ENCODE data around the gene ADARB2.

ADARB2 gene

GRCh38 chr10:1666147-1666546 lies 71.2 kb downstream of the ADARB2 start:
- H3K27ac ChIP-seq = no peak overlapping the region
- no peak overlapping the region for H3K4me3 ChIP-seq

- Histone ChIP-seq H3K4me3 (no peak overlapping the region), H3K27ac (no peak overlapping the region)
Measured at GRCh38 chr10:1665681-1666080, 71.6 kb downstream of the ADARB2 start.

- H3K27ac ChIP-seq = no peak overlapping the region
- H3K4me3 ChIP-seq = no peak overlapping the region
Measured at GRCh38 chr10:1665021-1665661, 72.2 kb downstream of the ADARB2 start.

- Histone ChIP-seq H3K27ac (no peak overlapping the region), H3K4me3 (no peak overlapping the region)
Measured at GRCh38 chr10:1664333-1664964, 72.9 kb downstream of the ADARB2 start.

DNA sequence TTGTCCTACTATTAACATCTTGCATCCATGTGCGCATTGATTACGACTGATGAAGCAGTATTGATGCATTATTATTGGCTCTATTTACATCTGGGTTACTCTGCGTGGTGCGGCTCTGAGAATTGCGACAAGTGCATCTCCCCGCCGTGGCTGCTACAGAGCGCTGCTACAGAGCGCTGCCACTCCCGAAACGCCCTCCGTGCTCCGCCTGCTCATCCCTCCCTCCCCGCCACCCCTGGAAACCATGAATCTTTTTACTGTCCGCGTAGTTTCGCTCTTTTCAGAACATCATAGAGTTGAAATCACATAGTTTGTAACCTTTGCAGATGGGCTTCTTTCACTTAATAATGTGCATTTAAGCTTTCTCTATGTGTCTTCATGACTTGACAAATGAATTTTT lies 74.1 kb downstream of the ADARB2 start:
- Histone ChIP-seq H3K27ac (no peak overlapping the region), H3K4me3 (no peak overlapping the region)

- no peak overlapping the region for H3K4me3 ChIP-seq
- H3K27ac ChIP-seq = no peak overlapping the region
Measured at GRCh38 chr10:1662438-1663025, 74.8 kb downstream of the ADARB2 start.

DNA sequence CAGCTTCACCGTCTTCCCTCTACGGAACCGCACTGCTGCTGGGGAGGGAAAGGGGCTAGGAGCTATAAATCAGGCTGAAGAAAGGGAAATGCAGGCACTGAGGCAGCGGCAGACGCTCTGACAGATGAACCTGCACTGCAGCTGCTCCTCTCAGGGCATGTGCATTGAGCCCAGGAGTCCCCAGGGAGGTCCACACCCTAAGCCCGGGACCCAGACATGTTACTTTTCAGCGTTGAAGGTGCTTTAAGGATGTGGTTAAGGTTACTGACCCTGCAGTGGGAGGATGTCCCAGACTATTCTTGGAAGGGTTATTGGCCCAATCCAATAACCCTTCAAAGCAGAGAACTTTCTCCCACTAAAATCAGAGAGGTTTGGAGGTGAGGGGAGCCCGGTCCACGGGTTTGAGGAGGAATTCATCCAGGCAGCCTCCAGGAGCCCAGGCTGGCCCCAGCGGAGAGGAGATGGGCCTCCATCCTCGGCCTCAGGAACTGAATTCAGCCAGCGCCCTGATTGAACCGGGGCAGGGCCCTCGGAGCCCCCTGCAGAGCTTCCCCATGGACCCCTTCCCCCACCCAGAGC lies 75.4 kb downstream of the ADARB2 start:
- H3K27ac ChIP-seq = no peak overlapping the region
- H3K4me3 ChIP-seq = no peak overlapping the region

DNA sequence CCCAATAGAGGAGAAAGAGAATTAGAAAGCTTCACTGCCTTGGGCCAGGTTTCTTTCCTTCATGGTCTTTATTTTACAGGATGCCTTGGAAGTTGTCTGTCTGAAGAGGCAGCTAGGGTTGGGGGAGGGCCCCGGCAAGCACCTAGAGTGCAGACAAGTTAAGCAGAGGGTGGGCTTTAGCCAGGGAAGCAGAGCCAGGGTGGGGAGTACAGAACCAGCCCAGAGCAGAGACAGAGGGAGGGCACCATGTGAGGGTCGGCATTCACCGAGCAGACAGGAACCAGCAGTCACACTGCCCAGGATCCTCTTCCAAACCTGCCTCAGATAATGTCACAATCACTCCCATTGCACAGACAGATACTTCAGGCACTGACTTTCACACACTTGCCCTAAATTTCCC lies 75.9 kb downstream of the ADARB2 start:
- no peak overlapping the region for H3K27ac ChIP-seq
- H3K4me3 ChIP-seq = no peak overlapping the region

DNA sequence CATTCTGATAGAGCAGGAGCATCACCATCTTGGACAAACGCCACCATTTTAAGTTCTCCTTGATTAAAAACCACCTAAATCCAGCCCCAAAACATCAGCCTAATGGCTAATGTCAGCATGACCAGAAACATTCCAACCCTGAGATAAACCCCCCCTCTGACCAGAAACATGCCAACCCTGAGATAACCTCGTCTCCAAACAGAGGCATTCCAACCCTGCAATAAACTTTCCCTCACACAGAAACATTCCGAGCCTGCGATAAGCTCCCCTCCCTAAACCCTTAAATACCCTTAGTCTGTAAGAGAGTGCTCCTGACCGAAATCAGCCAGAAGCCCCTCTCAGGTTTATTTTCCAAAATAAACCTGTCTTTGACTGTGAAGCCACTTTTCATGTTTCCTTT lies 76.5 kb downstream of the ADARB2 start:
- Histone ChIP-seq H3K4me3 (no peak overlapping the region), H3K27ac (no peak overlapping the region)

- H3K4me3 ChIP-seq = no peak overlapping the region
- H3K27ac ChIP-seq = no peak overlapping the region
Measured at GRCh38 chr10:1660386-1660785, 76.9 kb downstream of the ADARB2 start.

DNA sequence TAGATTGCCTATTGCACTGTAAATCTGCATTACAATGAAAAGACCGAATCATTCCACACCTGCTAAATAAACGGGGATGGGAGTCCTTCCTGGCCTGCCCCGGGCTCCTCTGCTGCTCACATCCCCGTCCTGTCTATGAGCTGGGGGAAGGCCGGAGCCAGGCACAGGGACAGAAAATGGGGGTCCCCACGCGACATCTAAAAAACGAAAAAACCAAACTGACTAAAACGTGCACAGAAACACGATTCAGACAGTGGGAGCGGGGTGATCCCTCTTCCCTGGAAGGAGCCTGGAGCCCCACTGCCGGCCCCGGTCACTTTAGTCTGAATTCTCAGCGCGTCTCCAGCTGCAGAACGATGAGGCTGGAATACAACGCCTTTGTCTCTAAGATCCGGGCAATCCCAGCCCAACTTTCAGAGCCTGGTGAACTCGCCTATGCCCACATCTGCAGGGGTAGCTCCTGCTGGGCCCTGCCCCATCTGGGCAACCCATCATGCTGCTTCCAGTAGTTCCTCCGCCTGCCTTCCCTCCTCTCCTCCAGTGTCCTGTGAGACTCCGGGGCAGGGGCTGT lies 78.0 kb downstream of the ADARB2 start:
- Histone ChIP-seq H3K27ac (no peak overlapping the region), H3K4me3 (no peak overlapping the region)

GRCh38 chr10:1658658-1659057 lies 78.7 kb downstream of the ADARB2 start:
- Histone ChIP-seq H3K4me3 (no peak overlapping the region), H3K27ac (no peak overlapping the region)

DNA sequence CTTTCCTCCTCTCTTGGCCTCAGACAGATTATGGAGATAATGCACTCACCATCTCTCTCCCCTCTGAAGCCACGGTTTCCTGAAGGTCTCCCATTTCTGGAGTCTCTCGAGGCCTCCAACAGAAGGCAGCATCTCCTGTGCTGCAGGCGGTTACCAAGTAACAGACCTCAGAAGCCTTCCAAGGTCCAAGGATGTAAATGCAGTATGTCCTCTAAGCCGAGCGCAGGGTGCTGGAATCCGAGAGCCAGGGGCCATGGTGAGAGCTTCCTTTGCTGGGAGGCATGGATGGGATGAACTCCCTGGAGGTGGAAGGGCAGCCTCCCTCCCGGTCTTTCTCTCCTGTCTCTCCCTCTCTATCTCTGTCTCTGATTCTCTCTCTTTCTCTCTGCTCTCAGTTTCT lies 79.8 kb downstream of the ADARB2 start:
- Histone ChIP-seq H3K4me3 (no peak overlapping the region), H3K27ac (no peak overlapping the region)

DNA sequence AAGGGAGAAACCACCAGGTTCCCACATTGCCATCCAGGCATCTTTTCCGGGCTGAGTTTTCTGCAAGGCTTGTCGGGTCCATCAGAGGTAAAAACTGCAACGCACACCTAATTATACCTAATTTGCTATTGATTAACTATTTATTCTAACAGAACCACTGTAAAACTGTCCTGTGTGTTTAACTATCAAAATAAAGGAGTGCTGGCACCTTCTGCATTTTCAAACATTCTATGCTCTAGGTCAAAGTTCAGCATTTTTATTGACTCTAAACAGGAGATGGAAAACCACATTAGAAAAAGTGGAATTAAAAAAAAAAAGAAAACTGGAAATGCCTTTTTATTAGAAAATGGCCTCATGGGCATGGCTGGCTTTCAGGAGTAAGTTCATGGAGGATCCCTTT lies 82.0 kb downstream of the ADARB2 start:
- no peak overlapping the region for H3K27ac ChIP-seq
- H3K4me3 ChIP-seq = no peak overlapping the region

GRCh38 chr10:1654811-1655356 lies 82.4 kb downstream of the ADARB2 start:
- no peak overlapping the region for H3K27ac ChIP-seq
- H3K4me3 ChIP-seq = no peak overlapping the region

DNA sequence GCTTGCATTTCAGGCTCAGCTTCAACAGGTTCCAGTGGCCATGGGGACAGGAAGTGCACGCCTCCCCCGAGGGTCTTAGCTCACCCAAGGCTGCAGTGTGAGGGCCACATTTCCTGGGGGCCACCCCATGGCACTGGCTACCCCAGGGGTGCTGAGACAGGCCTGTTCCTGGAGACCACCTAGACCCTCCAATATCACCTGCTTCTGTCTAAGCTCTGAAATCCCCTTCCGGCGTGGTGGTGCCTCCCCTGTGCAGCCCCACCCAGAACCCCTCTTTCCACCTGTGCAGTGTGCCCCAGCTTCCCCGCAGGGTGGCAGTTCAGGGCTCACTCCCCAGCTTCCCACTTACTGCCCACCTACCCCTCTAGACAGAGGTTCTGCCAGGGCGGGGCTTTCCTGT lies 83.1 kb downstream of the ADARB2 start:
- H3K27ac ChIP-seq = no peak overlapping the region
- H3K4me3 ChIP-seq = no peak overlapping the region

- H3K27ac ChIP-seq = no peak overlapping the region
- no peak overlapping the region for H3K4me3 ChIP-seq
Measured at GRCh38 chr10:1653321-1653720, 84.0 kb downstream of the ADARB2 start.

DNA sequence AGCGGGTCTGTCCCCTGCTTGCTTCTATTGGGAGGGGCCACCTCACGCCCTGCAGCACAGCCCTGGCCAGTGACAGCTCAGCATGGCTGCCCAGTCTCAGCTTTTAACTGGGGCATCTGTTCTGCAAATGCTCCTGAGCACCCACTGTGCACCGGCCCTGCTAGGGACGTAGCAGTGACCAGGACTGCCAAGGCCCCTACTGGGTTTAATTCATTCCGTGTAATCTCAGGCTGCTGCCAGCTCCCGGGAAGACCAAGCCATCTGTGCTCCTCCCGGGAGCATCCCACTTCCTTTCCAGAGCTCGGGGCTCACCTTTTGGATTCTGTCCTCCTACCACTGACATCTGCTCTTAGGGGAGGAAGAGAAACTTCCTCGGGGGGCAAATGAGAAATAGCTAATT lies 85.2 kb downstream of the ADARB2 start:
- H3K27ac ChIP-seq = no peak overlapping the region
- H3K4me3 ChIP-seq = no peak overlapping the region

DNA sequence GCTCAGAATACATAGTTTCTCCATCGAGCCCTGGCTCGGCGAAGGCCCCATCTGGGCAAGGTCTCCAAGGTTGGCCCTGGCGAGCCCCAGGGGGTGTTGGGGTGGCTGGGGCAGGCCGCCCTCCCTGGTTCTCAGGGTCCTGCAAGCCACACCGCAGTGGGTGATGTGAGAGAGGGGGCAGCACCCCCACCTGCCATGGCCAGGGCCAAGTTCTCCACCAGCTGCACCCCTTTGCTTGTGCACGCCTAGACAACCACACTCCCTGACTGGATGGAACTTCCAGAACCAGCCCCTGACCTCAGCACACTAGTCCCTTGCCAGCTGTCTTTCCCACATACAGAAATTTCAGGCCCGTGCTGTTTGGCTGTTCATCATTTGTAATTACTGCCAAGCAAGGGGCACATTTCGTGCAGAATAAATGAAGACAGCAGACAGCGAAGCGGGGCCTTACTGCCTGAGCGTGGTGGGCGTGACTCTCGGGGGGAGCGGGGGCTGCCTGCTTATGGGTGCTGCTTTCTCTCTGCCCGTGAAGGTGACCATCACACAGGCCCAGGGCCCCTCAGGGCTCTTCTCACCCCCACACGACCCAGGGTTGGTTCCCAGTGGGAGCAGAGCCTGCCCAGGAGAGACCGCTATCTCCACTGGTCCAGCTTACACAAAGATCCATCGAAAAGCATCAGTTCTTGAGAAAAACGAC lies 85.9 kb downstream of the ADARB2 start:
- Histone ChIP-seq H3K27ac (no peak overlapping the region), H3K4me3 (no peak overlapping the region)
